Cortex of kidney (tissue), 1 donor: Measurements from ENCODE around the gene SH3BP5.

ENCODE experiments used
- DNase-seq: peaks from one replicate; lab custom pipeline; 2025; lab: John Stamatoyannopoulos, UW

SH3BP5 gene

DNA sequence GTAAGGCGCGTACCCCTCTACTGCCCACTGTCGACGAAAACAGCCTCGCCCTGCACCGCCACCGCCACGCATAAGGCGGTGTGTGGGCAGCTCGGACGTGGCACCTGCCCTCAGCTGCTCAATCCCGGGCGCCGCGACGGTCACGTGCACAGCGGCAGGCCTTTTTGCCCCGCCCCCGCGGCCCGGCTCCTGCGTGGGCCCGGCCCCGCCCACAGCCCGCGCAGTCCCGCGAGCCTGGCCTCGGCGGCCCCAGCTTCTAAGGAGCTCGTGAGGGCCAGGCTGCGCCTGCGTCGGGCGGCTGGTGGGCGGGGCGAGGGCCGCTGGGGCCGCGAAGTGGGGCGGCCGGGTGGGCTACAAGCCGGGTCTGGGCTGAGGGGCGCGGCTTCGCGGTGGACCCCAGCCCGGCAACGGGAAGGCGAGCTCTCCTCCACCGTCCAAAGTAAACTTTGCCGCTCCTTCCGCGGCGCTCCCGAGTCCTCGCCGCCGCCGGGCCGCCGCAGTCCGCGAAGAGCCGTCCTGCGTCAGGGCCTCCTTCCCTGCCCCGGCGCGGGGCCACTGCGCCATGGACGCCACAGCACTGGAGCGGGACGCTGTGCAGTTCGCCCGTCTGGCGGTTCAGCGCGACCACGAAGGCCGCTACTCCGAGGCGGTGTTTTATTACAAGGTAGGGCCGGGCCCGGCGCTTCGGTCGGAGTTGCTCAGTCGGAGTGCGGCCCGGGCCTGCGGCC is 126.3 kb downstream of the SH3BP5 start, which contains the start of gene CAPN7:
TSS of gene CAPN7 (plus strand) at position 313 of the 728 bp plus-strand sequence. CDS start at position 563, 250 bp downstream.
- no peak for DNase-seq

GRCh38 chr3:15205482-15205933 is 126.9 kb downstream of the SH3BP5 start:
- DNase-seq, result no peak
